B cell (primary cell): ENCODE data around the gene PLA2G6. TPM values are rescaled to one million over a fixed set of nuclear protein-coding genes. Genes with fewer than 3 reads are reported as not detected.

Source experiments
- ATAC-seq: fragments of 200-7000 bp; cut with Tn5 transposase; one replicate; pipeline ENCODE4 v1.10.0; 2021; ENCODE audit warnings: low read depth, mild to moderate bottlenecking, moderate number of reproducible peaks, moderate library complexity
- CTCF ChIA-PET: fragments of 350-600 bp; sonication (Branson Sonifier 250); formaldehyde crosslinking; loops from one replicate; lab custom pipeline; 2021; ENCODE audit warnings: antibody characterized with exemption, inconsistent platforms; lab: Charles Lee
- POLR2A ChIA-PET: fragments of 350-600 bp; sonication (Branson Sonifier 250); formaldehyde crosslinking; loops from one replicate; lab custom pipeline; 2021; ENCODE audit warnings: antibody characterized with exemption; lab: Charles Lee
- DNase-seq: peaks from one replicate; pipeline ENCODE4 v3.0.0; 2013
- H2AFZ ChIP-seq: 2 replicates; pipeline ENCODE4 v1.6.1; 2012; ENCODE audit warnings: mild to moderate bottlenecking, low read depth, low read length; ENCODE audit not compliant: insufficient read depth, poor library complexity, severe bottlenecking
- H3K27ac ChIP-seq, 2 donors: 1 replicate in 1 of 2; 2 replicates in 1 of 2; pipeline ENCODE4 v1.5.1; 2012 to 2013; ENCODE audit warnings: low read length in 2 of 2, mild to moderate bottlenecking in 2 of 2, moderate library complexity in 1 of 2
- H3K27me3 ChIP-seq, 4 experiments: fragments of 200-600 bp in 1 of 4; sonication (generic) in 1 of 4; replicated peaks in 1 of 4; 1 replicate in 2 of 4; 2 replicates in 2 of 4; pipeline versions ENCODE4 v1.6.1 to v1.7.0; 2013 to 2016; ENCODE audit warnings: low read length in 3 of 4, mild to moderate bottlenecking in 2 of 4, mixed read lengths in 1 of 4, moderate library complexity in 1 of 4; ENCODE audit not compliant: insufficient read depth in 4 of 4, control insufficient read depth in 3 of 4; ENCODE audit errors: control extremely low read depth in 1 of 4
- H3K36me3 ChIP-seq, 2 experiments: replicated peaks in 1 of 2; 1 replicate in 1 of 2; 2 replicates in 1 of 2; pipeline versions ENCODE4 v1.6.1 to v1.7.1; 2013; ENCODE audit warnings: low read length in 1 of 2; ENCODE audit not compliant: insufficient read depth in 2 of 2, control insufficient read depth in 1 of 2; ENCODE audit errors: control extremely low read depth in 1 of 2, extremely low read depth in 1 of 2
- H3K4me1 ChIP-seq, 2 donors: fragments of 200-600 bp in 1 of 2; sonication (generic) in 1 of 2; 1 replicate in 1 of 2; 2 replicates in 1 of 2; pipeline versions ENCODE4 v1.5.1 to v1.6.1; 2013 to 2017; ENCODE audit warnings: low read length in 2 of 2; ENCODE audit not compliant: control insufficient read depth in 2 of 2, insufficient read depth in 2 of 2
- H3K4me2 ChIP-seq: replicated peaks from 2 replicates; pipeline ENCODE3; 2012; ENCODE audit warnings: mild to moderate bottlenecking, low read depth, low read length; ENCODE audit not compliant: poor library complexity, severe bottlenecking
- H3K4me3 ChIP-seq, 5 experiments: fragments of 200-600 bp in 1 of 5; sonication (generic) in 1 of 5; 1 replicate in 3 of 5; 2 replicates in 2 of 5; pipeline versions ENCODE4 v1.5.1 to v1.7.0; 2011 to 2016; ENCODE audit warnings: low read length in 4 of 5, mild to moderate bottlenecking in 4 of 5, low read depth in 2 of 5, control low read depth in 1 of 5, moderate library complexity in 1 of 5; ENCODE audit not compliant: insufficient read depth in 1 of 5; ENCODE audit errors: control extremely low read depth in 1 of 5, extremely low read depth in 1 of 5
- H3K79me2 ChIP-seq: fragments of 200-600 bp; sonication (generic); one replicate; pipeline ENCODE4 v1.6.0; 2016; ENCODE audit warnings: low read length; ENCODE audit not compliant: control insufficient read depth, insufficient read depth
- H3K9ac ChIP-seq: fragments of 200-600 bp; sonication (generic); 2 replicates; pipeline ENCODE4 v1.6.1; 2017; ENCODE audit warnings: mild to moderate bottlenecking, low read length, moderate library complexity
- H3K9me3 ChIP-seq, 3 donors: one replicate each; pipeline versions ENCODE4 v1.6.1 to v1.7.1; 2013; ENCODE audit warnings: low read length in 2 of 3; ENCODE audit not compliant: control insufficient read depth in 2 of 3, insufficient read depth in 1 of 3; ENCODE audit errors: control extremely low read depth in 1 of 3
- H4K20me1 ChIP-seq: 2 replicates; pipeline ENCODE4 v1.6.0; 2012; ENCODE audit warnings: mild to moderate bottlenecking, low read length; ENCODE audit not compliant: insufficient read depth, control insufficient read depth, poor library complexity, severe bottlenecking
- H3K27ac Mint-ChIP-seq: one replicate; pipeline ENCODE4 v1.8.0; 2021; ENCODE audit warnings: mixed read lengths
- H3K27me3 Mint-ChIP-seq: one replicate; pipeline ENCODE4 v1.8.0; 2021; ENCODE audit warnings: mixed read lengths
- H3K4me1 Mint-ChIP-seq: one replicate; pipeline ENCODE4 v1.8.0; 2021; ENCODE audit warnings: mixed read lengths
- H3K4me3 Mint-ChIP-seq: one replicate; pipeline ENCODE4 v1.8.0; 2021; ENCODE audit warnings: mixed read lengths
- H3K9me3 Mint-ChIP-seq: one replicate; pipeline ENCODE4 v1.8.0; 2022; ENCODE audit warnings: mixed read lengths; ENCODE audit not compliant: insufficient read depth
- CTCF ChIP-seq: fragments of 200-600 bp; IDR thresholded peaks from one replicate; pipeline ENCODE4 v1.8.0; 2022; ENCODE audit warnings: antibody characterized with exemption, mild to moderate bottlenecking
- EZH2 ChIP-seq: IDR thresholded peaks from 2 replicates; pipeline ENCODE4 v1.6.1; 2012; ENCODE audit warnings: borderline replicate concordance, low read depth, mild to moderate bottlenecking, moderate library complexity, low read length; ENCODE audit not compliant: insufficient read depth, poor library complexity, severe bottlenecking
- WGBS: methylation state at CpG from one replicate; pipeline ENCODE4 v1.1.5; 2013; ENCODE audit warnings: missing lambda C conversion rate; ENCODE audit not compliant: insufficient coverage; 5-methylcytosine and 5-hydroxymethylcytosine counted together
- intact Hi-C: fragments of 100-400 bp; cut with micrococcal nuclease; formaldehyde crosslinking; loops from one replicate; pipeline ENCODE4 v1.10.0; 2022
- polyA plus RNA-seq: library from polyadenylated mRNA; depleted of rRNA; stranded (reverse); fragments of >200 nt; gene quantifications from 2 replicates; pipeline ENCODE4 v1.2.3, GENCODE V29; 2012
- total RNA-seq, 2 donors: library from RNA; stranded (reverse); fragments of 120-200 nt in 1 of 2; gene quantifications; 1 replicate in 1 of 2; 2 replicates in 1 of 2; pipeline versions ENCODE4 v1.2.3 to v1.2.4, GENCODE V29; 2013 to 2022

The PLA2G6 gene
- total and polyA plus RNA-seq, 2 donors (not counting 1 experiment from before 2014, with no cell fraction given) = 125 to 148 TPM

DNA sequence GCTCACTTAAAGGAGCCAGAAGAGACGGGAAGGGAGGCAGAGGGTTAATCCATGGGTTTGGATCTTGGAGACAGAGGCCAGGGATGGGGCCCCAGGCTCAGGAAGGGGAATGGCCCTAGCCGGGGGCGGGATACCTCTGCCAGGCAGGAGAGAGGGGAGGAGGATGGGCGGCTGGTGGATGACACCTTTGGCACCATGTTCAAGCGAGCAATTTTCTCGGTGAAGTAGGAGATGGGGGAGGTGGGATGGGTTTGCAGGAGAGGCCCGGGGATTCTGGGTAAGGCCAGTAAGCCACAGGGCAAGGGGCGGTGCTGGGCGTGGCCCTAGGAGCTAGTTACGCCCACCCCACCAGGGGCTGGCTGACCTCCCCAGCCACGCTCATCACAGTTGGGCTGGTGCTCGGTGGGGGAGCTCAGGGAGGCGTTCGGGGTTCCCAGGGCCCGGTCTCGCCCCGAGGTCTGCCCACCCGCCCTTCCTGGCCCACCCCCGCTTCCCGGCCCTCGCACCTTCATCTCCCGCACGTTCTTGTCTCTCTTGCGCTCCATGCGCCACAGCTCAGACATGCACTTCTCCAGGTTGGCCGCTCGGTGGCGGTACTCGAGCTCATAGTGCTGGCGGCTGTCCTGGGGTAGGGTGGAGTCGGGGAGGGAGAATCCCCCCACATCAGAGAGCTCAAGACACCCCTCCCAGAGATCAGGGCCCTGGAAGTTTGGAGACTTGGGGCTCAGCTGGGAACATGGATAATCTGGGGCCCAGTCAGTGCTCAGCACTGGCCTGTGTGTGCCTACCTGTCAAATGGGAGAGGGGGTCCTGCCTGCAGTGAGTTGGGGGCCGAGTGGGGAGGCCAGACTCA is 83.8 kb downstream of the PLA2G6 start:
- ChIA-PET POLR2A (no interaction called here), CTCF (interaction anchor here (0.7 to 1.4 kb wide), 2 partner anchors 17 to 329 kb away, joined by 3 to 4 read pairs; no protein-coding TSS in a partner anchor)
- no peaks in the 10 kb centered on the region for H3K4me1 ChIP-seq
- no peak overlapping the region for H3K9ac ChIP-seq
- no peak overlapping the region for H3K27ac ChIP-seq
- H3K79me2 ChIP-seq = no peaks in the 10 kb centered on the region
- DNase-seq (no peak), ATAC-seq (no peak)
- no peak overlapping the region for H2AFZ ChIP-seq
- Mint-ChIP-seq H3K27ac (no peak overlapping the region), H3K4me1 (no peaks in the 10 kb centered on the region), H3K9me3 (no peaks in the 10 kb centered on the region), H3K27me3 (no peaks in the 10 kb centered on the region), H3K4me3 (no peak overlapping the region)
- intact Hi-C loops = no loop called here
- TF ChIP-seq EZH2 = no peak
- TF ChIP-seq CTCF = no peak
- no peak overlapping the region for H3K4me2 ChIP-seq
- no peaks in the 10 kb centered on the region for H4K20me1 ChIP-seq
- H3K4me3 ChIP-seq = no peak overlapping the region
- H3K9me3 ChIP-seq = no peaks in the 10 kb centered on the region
- H3K27me3 ChIP-seq = no peaks in the 10 kb centered on the region
- H3K36me3 ChIP-seq = no peaks in the 10 kb centered on the region
- WGBS = 91% methylated on average over 18 of the region's 32 CpGs

GRCh38 chr22:38097058-38097457 is 84.6 kb downstream of the PLA2G6 start:
- Histone ChIP-seq H3K27ac (no peak overlapping the region), H3K36me3 (no peaks in the 10 kb centered on the region), H3K79me2 (no peaks in the 10 kb centered on the region), H3K4me3 (no peak overlapping the region), H4K20me1 (no peaks in the 10 kb centered on the region), H2AFZ (no peak overlapping the region), H3K4me2 (no peak overlapping the region), H3K27me3 (no peaks in the 10 kb centered on the region), H3K4me1 (no peaks in the 10 kb centered on the region), H3K9me3 (no peaks in the 10 kb centered on the region), H3K9ac (no peak overlapping the region)
- DNase-seq = no peak
- TF ChIP-seq EZH2 = no peak
- Mint-ChIP-seq H3K4me3 (no peak overlapping the region), H3K27ac (no peak overlapping the region), H3K4me1 (no peaks in the 10 kb centered on the region), H3K27me3 (no peaks in the 10 kb centered on the region), H3K9me3 (no peaks in the 10 kb centered on the region)
- ChIA-PET POLR2A (no interaction called here), CTCF (interaction anchor here (1.4 kb wide), 1 partner anchor 17 kb away, joined by 4 read pairs; no protein-coding TSS in a partner anchor)
- 94% methylated on average over 6 of the region's 15 CpGs for WGBS
- intact Hi-C loops = no loop called here
- ATAC-seq = no peak
